B cell (primary cell): ENCODE results near the gene ADAMTSL2. TPM values are rescaled to one million over a fixed set of nuclear protein-coding genes. Genes with fewer than 3 reads are reported as not detected.

ENCODE experiments used
- ATAC-seq: fragments of 200-7000 bp; cut with Tn5 transposase; one replicate; pipeline ENCODE4 v1.10.0; 2021; ENCODE audit warnings: low read depth, mild to moderate bottlenecking, moderate number of reproducible peaks, moderate library complexity
- CTCF ChIA-PET: fragments of 350-600 bp; sonication (Branson Sonifier 250); formaldehyde crosslinking; loops from one replicate; lab custom pipeline; 2021; ENCODE audit warnings: antibody characterized with exemption, inconsistent platforms; lab: Charles Lee
- POLR2A ChIA-PET: fragments of 350-600 bp; sonication (Branson Sonifier 250); formaldehyde crosslinking; loops from one replicate; lab custom pipeline; 2021; ENCODE audit warnings: antibody characterized with exemption; lab: Charles Lee
- DNase-seq: peaks from one replicate; pipeline ENCODE4 v3.0.0; 2013
- H2AFZ ChIP-seq: 2 replicates; pipeline ENCODE4 v1.6.1; 2012; ENCODE audit warnings: mild to moderate bottlenecking, low read depth, low read length; ENCODE audit not compliant: insufficient read depth, poor library complexity, severe bottlenecking
- H3K27ac ChIP-seq, 2 donors: 1 replicate in 1 of 2; 2 replicates in 1 of 2; pipeline ENCODE4 v1.5.1; 2012 to 2013; ENCODE audit warnings: low read length in 2 of 2, mild to moderate bottlenecking in 2 of 2, moderate library complexity in 1 of 2
- H3K27me3 ChIP-seq, 4 experiments: fragments of 200-600 bp in 1 of 4; sonication (generic) in 1 of 4; replicated peaks in 1 of 4; 1 replicate in 2 of 4; 2 replicates in 2 of 4; pipeline versions ENCODE4 v1.6.1 to v1.7.0; 2013 to 2016; ENCODE audit warnings: low read length in 3 of 4, mild to moderate bottlenecking in 2 of 4, mixed read lengths in 1 of 4, moderate library complexity in 1 of 4; ENCODE audit not compliant: insufficient read depth in 4 of 4, control insufficient read depth in 3 of 4; ENCODE audit errors: control extremely low read depth in 1 of 4
- H3K36me3 ChIP-seq, 2 experiments: replicated peaks in 1 of 2; 1 replicate in 1 of 2; 2 replicates in 1 of 2; pipeline versions ENCODE4 v1.6.1 to v1.7.1; 2013; ENCODE audit warnings: low read length in 1 of 2; ENCODE audit not compliant: insufficient read depth in 2 of 2, control insufficient read depth in 1 of 2; ENCODE audit errors: control extremely low read depth in 1 of 2, extremely low read depth in 1 of 2
- H3K4me1 ChIP-seq, 2 donors: fragments of 200-600 bp in 1 of 2; sonication (generic) in 1 of 2; 1 replicate in 1 of 2; 2 replicates in 1 of 2; pipeline versions ENCODE4 v1.5.1 to v1.6.1; 2013 to 2017; ENCODE audit warnings: low read length in 2 of 2; ENCODE audit not compliant: control insufficient read depth in 2 of 2, insufficient read depth in 2 of 2
- H3K4me2 ChIP-seq: replicated peaks from 2 replicates; pipeline ENCODE3; 2012; ENCODE audit warnings: mild to moderate bottlenecking, low read depth, low read length; ENCODE audit not compliant: poor library complexity, severe bottlenecking
- H3K4me3 ChIP-seq, 5 experiments: fragments of 200-600 bp in 1 of 5; sonication (generic) in 1 of 5; 1 replicate in 3 of 5; 2 replicates in 2 of 5; pipeline versions ENCODE4 v1.5.1 to v1.7.0; 2011 to 2016; ENCODE audit warnings: low read length in 4 of 5, mild to moderate bottlenecking in 4 of 5, low read depth in 2 of 5, control low read depth in 1 of 5, moderate library complexity in 1 of 5; ENCODE audit not compliant: insufficient read depth in 1 of 5; ENCODE audit errors: control extremely low read depth in 1 of 5, extremely low read depth in 1 of 5
- H3K79me2 ChIP-seq: fragments of 200-600 bp; sonication (generic); one replicate; pipeline ENCODE4 v1.6.0; 2016; ENCODE audit warnings: low read length; ENCODE audit not compliant: control insufficient read depth, insufficient read depth
- H3K9ac ChIP-seq: fragments of 200-600 bp; sonication (generic); 2 replicates; pipeline ENCODE4 v1.6.1; 2017; ENCODE audit warnings: mild to moderate bottlenecking, low read length, moderate library complexity
- H3K9me3 ChIP-seq, 3 donors: one replicate each; pipeline versions ENCODE4 v1.6.1 to v1.7.1; 2013; ENCODE audit warnings: low read length in 2 of 3; ENCODE audit not compliant: control insufficient read depth in 2 of 3, insufficient read depth in 1 of 3; ENCODE audit errors: control extremely low read depth in 1 of 3
- H4K20me1 ChIP-seq: 2 replicates; pipeline ENCODE4 v1.6.0; 2012; ENCODE audit warnings: mild to moderate bottlenecking, low read length; ENCODE audit not compliant: insufficient read depth, control insufficient read depth, poor library complexity, severe bottlenecking
- H3K27ac Mint-ChIP-seq: one replicate; pipeline ENCODE4 v1.8.0; 2021; ENCODE audit warnings: mixed read lengths
- H3K27me3 Mint-ChIP-seq: one replicate; pipeline ENCODE4 v1.8.0; 2021; ENCODE audit warnings: mixed read lengths
- H3K4me1 Mint-ChIP-seq: one replicate; pipeline ENCODE4 v1.8.0; 2021; ENCODE audit warnings: mixed read lengths
- H3K4me3 Mint-ChIP-seq: one replicate; pipeline ENCODE4 v1.8.0; 2021; ENCODE audit warnings: mixed read lengths
- H3K9me3 Mint-ChIP-seq: one replicate; pipeline ENCODE4 v1.8.0; 2022; ENCODE audit warnings: mixed read lengths; ENCODE audit not compliant: insufficient read depth
- CTCF ChIP-seq: fragments of 200-600 bp; IDR thresholded peaks from one replicate; pipeline ENCODE4 v1.8.0; 2022; ENCODE audit warnings: antibody characterized with exemption, mild to moderate bottlenecking
- EZH2 ChIP-seq: IDR thresholded peaks from 2 replicates; pipeline ENCODE4 v1.6.1; 2012; ENCODE audit warnings: borderline replicate concordance, low read depth, mild to moderate bottlenecking, moderate library complexity, low read length; ENCODE audit not compliant: insufficient read depth, poor library complexity, severe bottlenecking
- WGBS: methylation state at CpG from one replicate; pipeline ENCODE4 v1.1.5; 2013; ENCODE audit warnings: missing lambda C conversion rate; ENCODE audit not compliant: insufficient coverage; 5-methylcytosine and 5-hydroxymethylcytosine counted together
- intact Hi-C: fragments of 100-400 bp; cut with micrococcal nuclease; formaldehyde crosslinking; loops from one replicate; pipeline ENCODE4 v1.10.0; 2022
- polyA plus RNA-seq: library from polyadenylated mRNA; depleted of rRNA; stranded (reverse); fragments of >200 nt; gene quantifications from 2 replicates; pipeline ENCODE4 v1.2.3, GENCODE V29; 2012
- total RNA-seq, 2 donors: library from RNA; stranded (reverse); fragments of 120-200 nt in 1 of 2; gene quantifications; 1 replicate in 1 of 2; 2 replicates in 1 of 2; pipeline versions ENCODE4 v1.2.3 to v1.2.4, GENCODE V29; 2013 to 2022

ADAMTSL2 gene
- total and polyA plus RNA-seq, 2 donors (not counting 1 experiment from before 2014, with no cell fraction given): 0.03 TPM; not detected in 1

- no peak for DNase-seq
- peaks cover 13% of the 10 kb centered on the region for H3K27me3 Mint-ChIP-seq
- no peak overlapping the region for H3K27ac Mint-ChIP-seq
- no peak overlapping the region for H3K4me3 Mint-ChIP-seq
- intact Hi-C loops: no loop called here
- H2AFZ ChIP-seq: no peak overlapping the region
- no peaks in the 10 kb centered on the region for H4K20me1 ChIP-seq
- H3K9ac ChIP-seq: no peak overlapping the region
- CTCF ChIA-PET: no interaction called here
- TF ChIP-seq CTCF: no peak
- no peak for TF ChIP-seq EZH2
- WGBS: 79% methylated on average over 10 of the region's 10 CpGs
- peaks cover 2% of the 10 kb centered on the region for H3K9me3 Mint-ChIP-seq
- ATAC-seq: no peak
- POLR2A ChIA-PET: no interaction called here
- H3K36me3 ChIP-seq: no peaks in the 10 kb centered on the region
- no peak overlapping the region for H3K27ac ChIP-seq
- no peak overlapping the region for H3K4me2 ChIP-seq
- no peaks in the 10 kb centered on the region for H3K4me1 ChIP-seq
- H3K79me2 ChIP-seq: no peaks in the 10 kb centered on the region
- peaks cover 1 to 39% (median 6%) of the 10 kb centered on the region in 3 donors for H3K9me3 ChIP-seq
- H3K4me3 ChIP-seq: no peak overlapping the region
- H3K4me1 Mint-ChIP-seq: no peaks in the 10 kb centered on the region
- peaks cover 0 to 6% (median 0%) of the 10 kb centered on the region in 4 experiments for H3K27me3 ChIP-seq
These were observed 57.5 kb downstream of the ADAMTSL2 start for GRCh38 chr9:133591985-133592384.

GRCh38 chr9:133592731-133593409 lies 58.4 kb downstream of the ADAMTSL2 start:
- no peak overlapping the region for H3K27ac Mint-ChIP-seq
- Histone ChIP-seq H2AFZ (no peak overlapping the region), H3K27me3 (peaks cover 0 to 3% (median 0%) of the 10 kb centered on the region in 4 experiments), H3K9me3 (peaks cover 1 to 36% (median 15%) of the 10 kb centered on the region in 3 donors), H3K4me3 (no peak overlapping the region), H3K36me3 (no peaks in the 10 kb centered on the region), H3K4me2 (no peak overlapping the region), H3K4me1 (no peaks in the 10 kb centered on the region), H3K9ac (no peak overlapping the region), H4K20me1 (no peaks in the 10 kb centered on the region), H3K79me2 (no peaks in the 10 kb centered on the region), H3K27ac (no peak overlapping the region)
- CTCF ChIA-PET: no interaction called here
- TF ChIP-seq EZH2: no peak
- no peak for TF ChIP-seq CTCF
- no peak for ATAC-seq
- H3K9me3 Mint-ChIP-seq: peaks cover 7% of the 10 kb centered on the region
- 84% methylated on average over 16 of the region's 17 CpGs for WGBS
- H3K27me3 Mint-ChIP-seq: peaks cover 13% of the 10 kb centered on the region
- H3K4me3 Mint-ChIP-seq: no peak overlapping the region
- no peak for DNase-seq
- H3K4me1 Mint-ChIP-seq: no peaks in the 10 kb centered on the region
- intact Hi-C loops: no loop called here
- POLR2A ChIA-PET: no interaction called here
